Body of pancreas (tissue), 4 donors: ENCODE data around the gene KNDC1. TPM values are rescaled to one million over a fixed set of nuclear protein-coding genes. Genes with fewer than 3 reads are reported as not detected.

Experiments used
- ATAC-seq: fragments of 150-250 bp; one replicate; pipeline ENCODE4 v1.9.1; 2016
- DNase-seq, 4 donors: peaks; one replicate each; pipeline ENCODE4 v3.0.0-alpha.2; 2019
- H3K27ac ChIP-seq, 4 donors: fragments of 200-600 bp; sonication (generic); 1 replicate in 3 of 4; 2 replicates in 1 of 4; pipeline versions ENCODE4 v1.5.1 to v1.6.1; 2016 to 2019; ENCODE audit warnings: mild to moderate bottlenecking in 1 of 4, mixed read lengths in 1 of 4, moderate library complexity in 1 of 4
- H3K27me3 ChIP-seq, 2 donors: fragments of 200-600 bp; sonication (generic); one replicate each; pipeline ENCODE4 v1.6.0; 2016; ENCODE audit warnings: mild to moderate bottlenecking in 1 of 2
- H3K36me3 ChIP-seq, 2 donors: fragments of 200-600 bp; sonication (generic); replicated peaks in 1 of 2; 2 replicates each; pipeline ENCODE4 v1.5.1; 2016; ENCODE audit warnings: low read depth in 2 of 2; ENCODE audit not compliant: insufficient read depth in 1 of 2
- H3K4me1 ChIP-seq: fragments of 200-600 bp; sonication (generic); one replicate; pipeline ENCODE4 v1.6.0; 2016
- H3K4me3 ChIP-seq, 2 donors: fragments of 200-600 bp; sonication (generic); 1 replicate in 1 of 2; 2 replicates in 1 of 2; pipeline ENCODE4 v1.5.1; 2016 to 2019
- H3K9me3 ChIP-seq, 3 donors: fragments of 200-600 bp; sonication (generic); 1 replicate in 2 of 3; 2 replicates in 1 of 3; pipeline ENCODE4 v1.5.1; 2016
- POLR2A ChIP-seq, 3 donors: fragments of 450-650 bp; IDR thresholded peaks; one replicate each; pipeline ENCODE4 v1.6.1; 2016; ENCODE audit warnings: antibody characterized with exemption in 3 of 3, mild to moderate bottlenecking in 2 of 3
- WGBS, 2 donors: methylation state at CpG; one replicate each; pipeline ENCODE4 v1.1.5; 2017; 5-methylcytosine and 5-hydroxymethylcytosine counted together
- intact Hi-C: fragments of 100-400 bp; cut with DNase I; formaldehyde crosslinking; loops from one replicate; pipeline ENCODE4 v1.15.1; 2023
- total RNA-seq, 2 donors: library from RNA; depleted of rRNA; stranded (reverse); fragments of >200 nt; gene quantifications; one replicate each; pipeline ENCODE4 v1.1.0, GENCODE V29; 2016
- TF ChIP-seq, protein P1 (sequence below), 7 experiments: fragments of 450-650 bp in 4 of 7; fragments of 200-600 bp in 3 of 7; sonication (generic) in 3 of 7; IDR thresholded peaks; one replicate each; pipeline ENCODE4 v1.5.1; 2016 to 2019; ENCODE audit warnings: antibody characterized with exemption in 7 of 7

Gene KNDC1
- total RNA-seq, 2 donors from 2014 or later = 0.52 to 3.3 TPM

DNA sequence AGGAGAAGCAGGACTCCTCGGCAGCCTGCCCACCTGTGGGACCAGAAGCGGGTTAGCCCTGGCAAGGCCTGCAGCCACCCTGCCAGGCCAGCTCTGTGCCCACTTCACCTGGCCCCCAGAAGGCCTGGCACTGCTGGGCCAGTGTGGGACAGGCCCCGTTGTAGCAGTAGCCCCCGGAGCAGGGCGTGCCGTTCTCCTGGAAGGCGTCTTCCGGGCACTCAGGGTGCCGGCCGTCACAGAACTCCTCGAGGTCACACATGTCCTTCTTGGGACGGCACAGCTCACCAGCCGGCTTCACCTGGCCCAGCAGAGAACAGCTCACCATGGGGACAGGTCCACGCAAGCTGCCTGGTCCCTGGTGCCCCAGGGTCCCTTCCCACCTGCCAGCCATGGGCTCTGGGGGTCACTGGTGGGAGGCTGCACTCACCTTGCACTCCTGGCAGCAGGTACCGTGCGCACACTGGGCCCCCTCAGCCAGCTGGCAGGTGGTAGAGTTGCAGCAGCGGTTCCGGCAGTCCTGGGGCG lies 110.8 kb downstream of the KNDC1 start:
- H3K27ac ChIP-seq = no peak overlapping the region
- WGBS, 2 donors = 92 to 95% methylated on average over 4 to 8 of the region's 19 CpGs
- no peak for TF ChIP-seq POLR2A (IDR thresholded peaks at IDR 0.05)
- TF ChIP-seq, protein P1, sequence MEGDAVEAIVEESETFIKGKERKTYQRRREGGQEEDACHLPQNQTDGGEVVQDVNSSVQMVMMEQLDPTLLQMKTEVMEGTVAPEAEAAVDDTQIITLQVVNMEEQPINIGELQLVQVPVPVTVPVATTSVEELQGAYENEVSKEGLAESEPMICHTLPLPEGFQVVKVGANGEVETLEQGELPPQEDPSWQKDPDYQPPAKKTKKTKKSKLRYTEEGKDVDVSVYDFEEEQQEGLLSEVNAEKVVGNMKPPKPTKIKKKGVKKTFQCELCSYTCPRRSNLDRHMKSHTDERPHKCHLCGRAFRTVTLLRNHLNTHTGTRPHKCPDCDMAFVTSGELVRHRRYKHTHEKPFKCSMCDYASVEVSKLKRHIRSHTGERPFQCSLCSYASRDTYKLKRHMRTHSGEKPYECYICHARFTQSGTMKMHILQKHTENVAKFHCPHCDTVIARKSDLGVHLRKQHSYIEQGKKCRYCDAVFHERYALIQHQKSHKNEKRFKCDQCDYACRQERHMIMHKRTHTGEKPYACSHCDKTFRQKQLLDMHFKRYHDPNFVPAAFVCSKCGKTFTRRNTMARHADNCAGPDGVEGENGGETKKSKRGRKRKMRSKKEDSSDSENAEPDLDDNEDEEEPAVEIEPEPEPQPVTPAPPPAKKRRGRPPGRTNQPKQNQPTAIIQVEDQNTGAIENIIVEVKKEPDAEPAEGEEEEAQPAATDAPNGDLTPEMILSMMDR (IDR thresholded peaks at IDR 0.05) = no peak
- intact Hi-C loops = no loop called here
- no peaks in the 10 kb centered on the region for H3K4me1 ChIP-seq
- no peaks in the 10 kb centered on the region for H3K27me3 ChIP-seq
- H3K4me3 ChIP-seq = no peak overlapping the region
- no peak for DNase-seq
- H3K9me3 ChIP-seq = no peaks in the 10 kb centered on the region
- ATAC-seq = no peak
- H3K36me3 ChIP-seq = peaks cover 0 to 3% of the 10 kb centered on the region in 2 donors

DNA sequence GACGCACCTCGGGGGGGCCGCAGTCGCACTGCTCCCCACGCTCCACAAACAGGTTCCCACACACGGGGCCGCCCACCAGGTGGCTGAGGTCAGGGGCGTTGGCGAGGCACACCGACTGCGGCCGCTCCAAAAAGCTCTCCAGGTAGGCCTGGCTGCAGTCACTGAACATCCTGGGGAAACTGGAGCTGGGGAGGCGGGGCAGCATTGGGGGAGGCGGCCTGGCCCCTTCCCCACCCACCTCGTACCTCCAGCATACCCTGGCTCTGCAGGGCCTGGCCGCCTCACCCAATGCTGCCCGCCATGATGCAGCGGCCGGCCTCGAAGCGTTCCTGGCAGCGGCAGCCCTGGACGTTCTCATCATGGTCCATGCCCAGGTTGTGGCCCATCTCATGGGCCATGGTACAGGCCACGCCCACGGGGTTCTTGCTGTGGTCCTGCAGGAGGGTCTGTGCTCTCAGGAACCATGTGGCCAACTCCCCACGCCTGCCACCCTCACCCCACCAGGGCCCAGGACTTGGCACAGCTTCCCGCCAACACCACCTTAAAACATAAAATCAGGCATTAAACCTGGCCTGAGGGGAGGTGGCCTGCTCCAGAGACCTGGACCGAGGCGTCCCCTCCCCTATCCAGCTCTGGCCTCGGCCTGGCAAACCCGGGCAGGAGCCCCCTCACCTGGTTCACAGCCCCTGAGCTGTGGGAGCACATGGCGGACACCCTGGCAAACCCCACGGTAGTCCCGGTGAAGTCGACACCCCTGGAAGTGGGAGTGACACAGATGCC lies 111.7 kb downstream of the KNDC1 start:
- DNase-seq (no peak), ATAC-seq (no peak)
- Histone ChIP-seq H3K36me3 (peaks cover 0 to 3% of the 10 kb centered on the region in 2 donors), H3K4me3 (no peak overlapping the region), H3K9me3 (no peaks in the 10 kb centered on the region), H3K27ac (no peak overlapping the region), H3K27me3 (no peaks in the 10 kb centered on the region), H3K4me1 (peaks cover 7% of the 10 kb centered on the region)
- TF ChIP-seq, protein P1 (IDR thresholded peaks at IDR 0.05) = no peak
- TF ChIP-seq POLR2A (IDR thresholded peaks at IDR 0.05) = no peak
- WGBS, 2 donors = 82 to 87% methylated on average over 17 to 35 of the region's 35 CpGs
- intact Hi-C loops = no loop called here

DNA sequence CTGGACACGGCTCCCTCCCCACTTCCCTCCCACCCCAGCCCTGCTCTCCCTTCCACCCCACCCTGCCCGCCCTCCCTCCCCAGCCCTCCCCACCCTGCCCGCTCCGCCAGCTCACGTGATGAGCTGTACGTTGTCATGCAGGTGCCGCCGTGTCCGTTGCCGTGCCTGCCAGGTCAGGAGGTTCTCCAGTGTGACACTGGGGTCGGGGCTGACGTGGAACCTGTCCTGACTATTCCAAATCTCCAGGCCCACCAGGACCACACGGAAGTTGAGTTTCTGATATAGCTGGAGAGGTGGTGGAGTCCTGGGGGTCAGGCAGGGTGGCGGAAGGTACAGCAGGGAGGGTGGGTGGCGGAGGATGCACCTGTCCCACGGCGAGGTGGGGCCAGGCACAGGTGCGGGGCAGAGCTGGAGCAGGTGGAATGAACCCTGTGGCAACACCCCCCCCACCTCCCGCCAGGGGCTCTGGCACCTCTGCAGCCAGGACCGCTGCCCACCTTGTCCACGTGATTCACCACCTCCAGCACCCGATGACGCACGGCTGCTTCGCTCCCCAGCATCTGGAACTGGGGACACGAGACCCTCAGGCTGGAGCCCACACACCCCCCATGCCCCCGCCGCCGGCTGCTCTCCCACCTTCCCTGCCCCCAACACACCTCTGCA lies 112.4 kb downstream of the KNDC1 start:
- Histone ChIP-seq H3K27ac (no peak overlapping the region), H3K4me3 (no peak overlapping the region), H3K4me1 (peaks cover 15% of the 10 kb centered on the region), H3K36me3 (peaks cover 0 to 3% of the 10 kb centered on the region in 2 donors), H3K9me3 (no peaks in the 10 kb centered on the region), H3K27me3 (no peaks in the 10 kb centered on the region)
- 83 to 84% methylated on average over 20 to 22 of the region's 29 CpGs for WGBS, 2 donors
- intact Hi-C loops = no loop called here
- DNase-seq = no peak
- no peak for TF ChIP-seq POLR2A (IDR thresholded peaks at IDR 0.05)
- TF ChIP-seq, protein P1 (IDR thresholded peaks at IDR 0.05) = no peak
- no peak for ATAC-seq

DNA sequence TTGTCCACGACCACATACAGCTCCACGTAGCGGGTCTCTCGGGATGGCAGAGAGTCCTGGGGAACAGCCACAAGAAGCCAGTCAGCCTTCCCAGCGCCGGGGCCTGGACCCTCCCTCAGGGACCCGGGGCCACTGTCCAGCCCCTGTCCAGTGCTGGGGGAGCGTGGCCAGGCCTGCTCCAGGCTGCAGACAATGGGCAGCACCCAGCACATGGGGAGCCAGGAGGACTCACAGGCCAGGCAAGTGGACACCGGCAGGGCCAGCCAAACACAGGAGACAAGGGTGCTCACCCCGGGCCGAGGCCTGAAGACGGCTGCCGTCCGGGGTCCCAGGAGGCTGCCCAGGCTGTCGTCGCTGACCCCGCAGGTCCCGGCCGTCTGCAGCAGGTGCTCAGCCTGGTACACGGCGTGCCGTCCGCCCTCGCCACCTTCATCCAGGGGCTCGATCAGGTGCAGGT lies 113.0 kb downstream of the KNDC1 start:
- no peak overlapping the region for H3K27ac ChIP-seq
- no peak overlapping the region for H3K4me3 ChIP-seq
- no peaks in the 10 kb centered on the region for H3K27me3 ChIP-seq
- intact Hi-C loops = no loop called here
- H3K9me3 ChIP-seq = no peaks in the 10 kb centered on the region
- no peak for ATAC-seq
- peaks cover 20% of the 10 kb centered on the region for H3K4me1 ChIP-seq
- WGBS, 2 donors = 90 to 93% methylated on average over 7 to 20 of the region's 25 CpGs
- TF ChIP-seq, protein P1 (IDR thresholded peaks at IDR 0.05) = no peak
- no peak for TF ChIP-seq POLR2A (IDR thresholded peaks at IDR 0.05)
- H3K36me3 ChIP-seq = peaks cover 0 to 3% of the 10 kb centered on the region in 2 donors
- no peak for DNase-seq
